GM18526 (cell line): ENCODE measurements around the gene PSAP.

Experiments used
- POLR2A ChIP-seq: IDR thresholded peaks from 3 replicates; pipeline ENCODE4 v1.6.1; 2011; ENCODE audit not compliant: insufficient read length; ENCODE audit errors: extremely low read depth

The PSAP gene

DNA sequence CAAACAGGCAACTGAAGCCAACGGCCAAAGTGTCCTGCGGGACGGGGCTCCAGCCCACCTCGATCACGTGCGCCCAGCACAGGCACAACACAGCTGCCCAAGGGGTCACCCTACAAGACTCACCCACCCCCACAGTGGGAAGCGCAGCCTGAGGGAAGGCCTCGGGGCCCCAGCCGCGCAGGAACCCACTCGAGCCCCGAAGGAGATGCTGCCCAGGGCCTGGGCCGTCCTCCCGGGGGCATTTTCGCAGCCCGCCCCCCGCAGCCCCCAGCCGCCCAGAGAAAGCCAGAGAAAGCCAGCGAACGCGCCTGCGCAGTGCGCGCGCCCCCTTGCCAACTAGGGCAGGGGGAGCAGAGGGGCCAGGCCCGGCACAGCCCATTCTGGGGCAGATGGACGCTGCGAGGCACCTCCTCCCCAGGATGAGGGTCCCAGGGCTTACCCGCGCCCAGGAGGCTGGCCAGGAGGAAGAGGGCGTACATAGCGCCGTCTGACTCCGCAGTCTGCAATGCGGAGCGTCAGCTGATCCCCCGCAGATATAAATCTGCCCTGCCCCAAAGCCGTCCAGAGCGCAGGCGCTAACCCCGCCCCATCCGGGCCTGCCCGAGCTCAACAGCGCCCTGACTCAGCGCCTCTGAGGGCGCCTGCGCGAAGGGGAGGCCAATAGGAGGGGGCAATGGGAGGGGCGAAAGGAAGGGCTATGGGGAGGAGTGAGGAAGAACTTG, at the start of gene PSAP:
PSAP (minus strand) TSS at position 509 of the 722 bp plus-strand sequence; CDS start at position 479, 30 bp downstream.
- TF ChIP-seq POLR2A: peak; percentile 98

DNA sequence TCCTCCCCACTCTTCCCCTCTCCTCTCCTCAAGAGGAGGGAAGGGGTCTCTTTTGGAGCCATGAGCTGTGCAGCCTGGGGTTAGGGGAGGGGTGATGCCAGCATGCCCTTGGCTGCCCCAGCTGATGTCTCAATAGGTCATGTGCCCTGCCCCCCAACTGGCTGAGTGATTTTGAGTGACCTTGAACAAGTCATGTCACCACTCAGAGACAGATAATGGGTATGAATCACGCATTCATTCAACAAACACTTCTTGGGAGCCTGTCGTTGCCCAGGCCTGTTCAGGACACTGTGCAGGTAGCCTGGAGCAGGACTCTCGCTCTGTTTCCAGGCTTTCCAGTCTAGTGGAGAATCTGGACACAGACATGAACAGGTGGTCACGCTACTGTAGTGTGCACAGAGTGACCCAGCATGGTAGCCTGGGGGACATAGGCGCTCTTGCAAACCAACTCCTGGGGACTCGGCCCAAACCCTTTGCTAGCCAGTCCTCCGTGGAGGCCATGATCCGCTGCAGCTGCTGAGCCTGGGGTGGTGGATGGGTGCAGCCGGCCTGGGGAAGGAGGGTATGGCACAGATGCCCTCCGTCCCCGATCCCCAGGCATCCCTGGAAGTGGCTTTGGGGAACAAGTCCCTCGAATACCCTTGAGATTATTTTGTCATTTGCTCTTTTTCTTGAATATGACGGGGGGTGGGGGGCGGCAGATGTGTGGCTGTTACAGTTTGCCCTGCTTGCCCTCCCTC, 49.6 kb upstream of the PSAP start:
- no peak for TF ChIP-seq POLR2A

DNA sequence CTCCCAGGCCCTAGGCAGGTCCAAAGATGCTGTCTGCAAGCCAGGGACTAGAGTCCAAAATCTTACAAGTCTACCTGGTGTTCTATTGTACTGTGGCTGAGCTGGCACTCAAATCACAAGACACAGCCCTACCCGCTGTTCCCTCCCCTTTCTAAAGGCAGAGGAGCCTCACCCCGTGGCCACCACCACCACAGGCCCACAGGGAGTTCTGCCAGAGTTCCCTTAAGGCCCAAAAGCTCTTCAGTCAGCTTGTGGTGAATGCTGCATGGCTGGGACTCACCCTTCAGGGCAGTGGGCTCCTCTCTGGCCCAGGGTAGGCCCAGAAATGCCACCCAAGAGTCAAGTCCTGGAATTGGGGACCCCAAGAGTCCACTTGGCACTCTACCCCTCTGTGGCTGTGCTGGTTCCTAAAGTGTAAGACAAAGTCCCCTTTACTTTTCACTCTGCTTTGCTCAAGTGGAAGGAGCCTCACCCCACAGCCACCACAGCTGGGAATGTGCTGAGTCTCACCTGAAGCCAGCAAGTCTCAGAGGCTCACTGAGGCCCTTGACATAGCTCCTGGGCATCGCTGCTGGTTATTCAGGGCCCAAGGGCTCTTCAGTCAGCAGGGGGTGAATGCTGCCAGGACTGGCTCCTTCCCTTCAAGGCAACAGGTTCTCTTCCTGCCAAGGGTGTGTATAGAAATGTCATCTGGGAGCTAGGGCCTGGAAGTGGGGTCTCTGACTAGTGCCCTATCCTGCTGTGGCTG, 48.8 kb upstream of the PSAP start:
- TF ChIP-seq POLR2A: no peak

DNA sequence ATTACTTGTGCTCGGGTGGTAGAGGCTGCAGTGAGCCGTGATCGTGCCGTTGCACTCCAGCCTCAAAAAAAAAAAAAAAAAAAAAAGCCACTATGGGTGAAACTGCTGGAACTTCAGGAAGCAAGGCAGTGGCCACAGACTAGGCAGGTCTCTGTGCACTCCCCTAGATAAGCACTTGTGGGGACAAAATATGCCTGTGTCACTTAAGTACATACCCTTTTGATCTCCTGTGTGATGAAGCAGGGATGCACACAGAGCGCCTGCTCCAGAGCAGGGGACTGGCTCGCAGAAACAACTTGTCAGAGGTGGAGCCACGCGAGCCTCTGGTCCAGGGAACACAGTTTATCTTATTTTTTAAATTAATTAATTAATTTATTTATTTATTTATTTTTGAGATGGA, 42.9 kb upstream of the PSAP start:
- no peak for TF ChIP-seq POLR2A

DNA sequence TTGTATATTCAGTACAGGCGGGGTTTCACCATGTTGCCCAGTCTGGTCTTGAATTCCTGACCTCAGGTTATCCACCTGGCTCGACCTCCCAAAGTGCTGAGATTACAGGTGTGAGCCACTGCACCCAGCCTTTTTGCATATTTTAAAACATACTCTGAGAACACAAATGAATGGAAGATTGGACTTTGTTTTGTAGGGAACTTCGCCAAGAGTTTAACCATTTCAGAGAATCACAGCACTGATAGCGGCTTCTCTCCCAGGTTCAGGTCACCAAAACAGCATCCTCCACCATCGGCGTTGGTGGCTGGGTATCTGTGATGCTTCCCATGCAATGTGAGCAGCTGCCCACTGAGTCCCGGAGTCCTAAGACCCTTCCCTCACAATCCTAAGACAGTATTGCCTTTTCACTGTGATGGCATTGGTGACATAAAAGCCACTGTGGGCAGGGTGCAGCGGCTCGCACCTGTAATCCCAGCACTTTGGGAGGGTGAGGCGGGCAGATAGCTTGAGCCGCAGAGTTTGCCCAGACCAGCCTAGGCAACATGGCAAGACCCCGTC, 42.3 kb upstream of the PSAP start:
- no peak for TF ChIP-seq POLR2A

DNA sequence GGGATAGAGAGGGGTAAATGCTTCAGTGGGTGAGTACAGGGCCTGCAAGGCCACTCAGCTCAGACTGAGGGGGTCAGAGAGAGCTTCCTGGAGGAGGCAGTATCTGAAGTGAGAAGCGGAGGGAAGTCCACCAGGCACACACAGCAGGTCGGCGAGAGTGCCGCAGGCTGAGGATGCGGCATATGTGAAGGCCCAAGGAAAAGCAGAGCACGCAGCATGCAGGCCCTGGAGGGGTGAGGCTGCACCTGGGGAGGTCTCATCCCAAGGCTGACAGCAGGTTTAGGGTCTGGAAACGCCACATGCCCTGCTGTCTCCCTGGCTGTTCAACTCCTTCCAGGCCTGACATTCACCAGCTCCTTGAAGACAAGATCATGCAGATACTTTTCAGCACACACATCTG, 40.4 kb upstream of the PSAP start:
- no peak for TF ChIP-seq POLR2A

DNA sequence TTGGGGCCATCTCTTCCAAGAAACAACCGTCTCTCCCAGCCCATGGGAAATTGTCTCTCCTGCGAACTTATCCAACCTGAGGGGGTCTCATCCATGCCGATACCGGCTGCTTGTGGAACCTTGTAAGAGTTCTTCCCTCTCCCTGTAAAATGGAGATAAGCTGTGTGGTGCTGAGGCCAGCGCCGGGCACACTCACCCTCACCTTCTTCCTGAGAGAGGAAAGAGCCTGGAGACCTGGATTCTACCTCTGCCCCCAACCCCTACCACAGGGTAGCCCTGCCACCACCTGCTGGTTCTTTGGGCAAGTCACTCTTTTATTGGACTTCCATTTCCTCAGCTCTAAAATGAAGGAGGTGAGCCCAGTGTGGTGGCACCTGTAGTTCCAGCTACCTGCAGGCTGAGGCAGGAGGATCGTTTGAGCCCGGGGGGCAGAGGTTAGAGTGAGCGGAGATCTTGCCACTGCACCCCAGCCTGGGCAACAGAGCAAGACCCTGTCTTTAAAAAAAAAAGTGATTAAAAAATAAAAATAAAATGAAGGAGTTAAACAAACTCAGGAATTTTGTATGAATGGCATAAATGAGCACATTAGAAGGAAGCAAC, 38.4 kb upstream of the PSAP start:
- no peak for TF ChIP-seq POLR2A

DNA sequence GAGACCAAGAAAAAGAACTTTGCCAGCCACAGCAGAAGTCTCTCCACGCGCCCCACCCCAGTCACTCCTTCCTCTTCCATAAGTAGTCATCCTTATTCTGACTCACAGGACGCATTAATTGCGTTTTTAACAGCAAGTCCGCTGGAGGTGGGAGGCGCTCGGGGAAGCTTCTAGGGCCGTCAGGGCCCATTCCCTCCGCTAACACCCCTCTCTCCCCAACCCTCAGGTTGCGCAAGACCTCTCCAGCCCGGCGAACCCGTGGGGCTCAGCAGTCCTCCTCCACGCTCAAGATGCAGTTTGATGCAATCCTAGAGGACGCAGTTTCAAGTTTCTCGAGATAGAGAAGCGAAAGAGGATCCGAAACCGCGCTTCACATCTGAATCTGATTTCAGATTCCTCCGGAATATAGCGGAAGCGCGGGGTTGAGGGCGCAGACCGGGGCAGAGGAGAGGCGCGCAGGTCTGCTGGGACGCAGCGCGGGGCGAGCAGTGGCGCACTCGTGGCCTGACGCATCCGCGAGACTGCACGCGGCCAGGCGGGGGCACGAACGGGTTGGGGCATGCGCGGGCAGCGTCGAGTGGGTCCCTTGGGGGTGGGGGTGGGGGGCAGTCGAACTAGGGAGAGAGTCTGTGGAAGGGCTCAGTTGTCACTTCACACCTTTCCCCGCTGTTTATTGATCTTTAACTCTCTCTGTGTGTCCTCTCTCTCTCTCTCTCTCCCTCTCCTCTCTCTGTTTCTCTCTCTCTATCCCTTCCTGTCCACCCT, 37.8 kb upstream of the PSAP start:
- peak; percentile 44 for TF ChIP-seq POLR2A

DNA sequence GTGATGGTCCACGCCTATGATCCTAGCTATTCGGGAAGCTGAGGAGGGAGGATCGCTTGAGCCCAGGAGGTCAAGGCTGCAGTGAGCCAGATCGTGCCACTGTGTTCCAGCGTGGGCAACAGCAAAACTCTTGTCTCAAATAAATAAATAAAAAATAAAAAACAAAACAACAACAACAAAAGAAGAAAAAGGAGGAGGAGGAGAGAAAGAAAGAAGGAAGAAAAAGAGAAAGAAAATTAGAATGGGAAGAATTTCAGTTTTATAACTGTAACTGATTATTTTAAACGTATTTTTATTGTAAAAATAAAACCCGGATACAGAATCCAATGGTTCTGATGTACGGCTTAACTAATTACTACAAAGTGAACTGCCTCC, 37.2 kb upstream of the PSAP start:
- no peak for TF ChIP-seq POLR2A

DNA sequence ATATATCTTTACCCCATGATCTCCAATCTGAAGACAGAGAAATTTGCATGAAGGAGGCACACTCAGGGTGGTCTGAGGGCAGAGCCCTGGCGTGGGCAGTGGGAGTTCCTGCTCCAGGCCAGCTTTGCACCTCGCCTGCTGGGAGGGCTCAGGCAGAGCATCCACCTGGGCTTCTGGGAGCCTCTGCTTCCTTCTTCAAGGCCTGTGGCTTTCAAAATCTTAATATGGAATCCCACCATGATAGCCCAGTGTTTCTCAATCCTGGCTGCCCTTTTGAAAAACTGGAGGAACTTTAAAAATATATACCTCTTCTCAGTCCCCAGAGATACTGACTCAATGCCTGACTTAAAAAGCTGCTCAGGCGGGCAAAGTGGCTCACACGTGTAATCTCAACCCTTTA, 36.7 kb upstream of the PSAP start:
- TF ChIP-seq POLR2A: no peak

DNA sequence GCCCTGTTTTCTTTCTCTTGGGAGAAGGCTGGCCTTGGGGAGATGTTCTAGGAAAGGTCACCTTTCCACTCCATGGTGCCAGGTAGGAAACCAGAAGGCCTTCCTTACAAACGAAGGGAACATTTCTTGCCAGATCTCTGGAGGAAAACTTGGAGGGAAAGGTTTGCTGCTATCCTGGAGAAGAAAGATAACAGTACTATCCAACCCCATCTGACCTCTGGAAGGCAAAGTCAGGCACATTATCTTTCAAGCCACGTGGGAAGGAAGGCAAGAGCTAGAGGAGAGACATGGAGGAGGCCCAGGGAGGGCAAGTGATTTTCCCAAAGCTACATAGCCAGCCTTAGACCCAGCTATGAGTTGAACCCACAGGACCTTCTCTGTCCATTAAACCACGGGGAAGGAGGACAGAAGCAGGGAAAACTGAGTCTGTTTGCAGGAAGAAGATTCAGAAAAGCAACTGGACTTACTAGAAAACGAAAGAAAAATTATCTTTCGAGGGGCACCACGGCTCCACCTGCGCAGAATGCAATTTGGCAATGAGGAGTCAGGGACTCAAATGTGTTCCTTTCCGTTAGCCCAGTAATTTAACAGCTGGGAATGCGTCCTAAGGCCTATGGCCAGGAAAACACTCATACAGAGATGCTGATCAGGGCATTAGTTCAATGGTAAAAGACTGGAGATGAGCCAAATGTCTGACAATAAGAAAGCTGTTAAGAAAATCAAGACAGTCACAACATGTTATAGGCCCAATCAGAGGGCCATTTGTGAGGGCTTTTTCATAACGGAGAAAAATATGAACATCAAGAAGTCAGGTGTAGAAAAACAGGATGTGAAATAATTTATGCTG, 32.0 kb upstream of the PSAP start:
- TF ChIP-seq POLR2A: no peak

DNA sequence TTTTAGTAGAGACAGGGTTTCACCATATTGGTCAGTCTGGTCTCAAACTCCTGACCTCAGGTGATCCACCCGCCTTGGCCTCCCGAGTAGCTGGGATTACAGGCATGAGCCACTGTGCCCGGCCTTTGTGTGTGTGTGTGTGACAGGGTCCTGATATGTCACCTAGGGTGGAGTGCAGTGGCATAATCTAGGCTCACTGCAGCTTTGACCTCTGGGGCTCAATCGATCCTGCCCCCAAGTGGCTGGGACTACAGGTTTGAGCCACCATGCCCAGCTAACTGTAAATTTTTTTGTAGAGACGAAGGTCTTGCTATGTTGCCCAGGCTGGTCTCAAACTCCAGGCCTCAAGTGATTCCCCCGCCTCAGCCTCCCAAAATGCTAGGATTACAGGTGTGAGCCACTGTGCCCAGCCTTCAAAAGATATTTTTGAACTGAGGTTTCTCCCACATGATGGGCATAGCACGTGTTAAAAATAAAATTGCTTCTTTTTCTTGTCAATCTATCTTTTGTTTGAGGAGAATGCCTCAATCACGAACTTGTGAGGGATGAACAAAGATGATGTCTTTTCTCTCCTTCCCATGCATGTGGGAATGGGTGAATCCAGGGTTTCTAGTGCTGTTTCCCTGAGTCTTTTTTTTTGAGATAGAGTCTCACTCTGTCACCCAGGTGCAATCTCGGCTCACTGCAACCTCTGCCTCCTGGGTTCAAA, 30.8 kb upstream of the PSAP start:
- TF ChIP-seq POLR2A: no peak
